ENCODE results near the gene MRPL41.

Gene MRPL41

GRCh38 chr9:137538058-137538457, 13.6 kb upstream of the MRPL41 start:
- H3K4me2 ChIP-seq (ENCODE audit: insufficient read depth, low read length) = no peak overlapping the region

GRCh38 chr9:137540536-137540935, 11.1 kb upstream of the MRPL41 start:
- Histone ChIP-seq H3K9me3 (ENCODE audit: insufficient read depth, low read length, severe bottlenecking) (no peaks in the 10 kb centered on the region), H3K9ac (ENCODE audit: low read depth, low read length) (no peak overlapping the region), H4K20me1 (ENCODE audit: insufficient read depth, low read length) (no peaks in the 10 kb centered on the region; the same call in 1 of the 2 replicates), H2AFZ (ENCODE audit: low read depth, low read length) (no peak overlapping the region), H3K4me2 (ENCODE audit: insufficient read depth, low read length) (no peak overlapping the region), H3K27me3 (ENCODE audit: insufficient read depth, low read length, poor library complexity) (no peaks in the 10 kb centered on the region), H3K4me3 (ENCODE audit: low read depth in 1 of 2, low read length in 2 of 2) (no peak overlapping the region), H3K36me3 (ENCODE audit: insufficient read depth, low read length) (no peaks in the 10 kb centered on the region), H3K4me1 (ENCODE audit: insufficient read depth, low read length) (peaks cover 12% of the 10 kb centered on the region), H3K79me2 (ENCODE audit: insufficient read depth, low read length) (no peaks in the 10 kb centered on the region), H3K27ac (ENCODE audit: low read length) (no peak overlapping the region)
- ATAC-seq (ENCODE audit: insufficient read depth, low read depth) (no peak), DNase-seq (no peak)
- TF ChIP-seq EZH2 (IDR thresholded peaks at IDR 0.05; ENCODE audit: borderline replicate concordance, low read depth, low read length, severe bottlenecking) (no peak), CTCF (IDR thresholded peaks at IDR 0.05; ENCODE audit: borderline replicate concordance, extremely low read depth, low read length, poor library complexity, severe bottlenecking) (no peak)

More at GRCh38 chr9:137538058-137538457, 13.6 kb upstream of the MRPL41 start:
- H3K36me3 ChIP-seq (ENCODE audit: insufficient read depth, low read length) = no peaks in the 10 kb centered on the region
- no peaks in the 10 kb centered on the region for H3K9me3 ChIP-seq (ENCODE audit: insufficient read depth, low read length, severe bottlenecking)
- H4K20me1 ChIP-seq (ENCODE audit: insufficient read depth, low read length) = peaks cover 6% of the 10 kb centered on the region
- no peak overlapping the region for H3K4me3 ChIP-seq (ENCODE audit: low read depth in 1 of 2, low read length in 2 of 2)
- ATAC-seq (ENCODE audit: insufficient read depth, low read depth) = no peak
- TF ChIP-seq EZH2 (IDR thresholded peaks at IDR 0.05; ENCODE audit: borderline replicate concordance, low read depth, low read length, severe bottlenecking) = no peak
- TF ChIP-seq CTCF (IDR thresholded peaks at IDR 0.05; ENCODE audit: borderline replicate concordance, extremely low read depth, low read length, poor library complexity, severe bottlenecking) = no peak
- no peak overlapping the region for H3K9ac ChIP-seq (ENCODE audit: low read depth, low read length)
- H3K27me3 ChIP-seq (ENCODE audit: insufficient read depth, low read length, poor library complexity) = no peaks in the 10 kb centered on the region
- no peak overlapping the region for H2AFZ ChIP-seq (ENCODE audit: low read depth, low read length)
- DNase-seq = no peak
- H3K79me2 ChIP-seq (ENCODE audit: insufficient read depth, low read length) = no peaks in the 10 kb centered on the region
- H3K27ac ChIP-seq (ENCODE audit: low read length) = no peak overlapping the region
- peaks cover 12% of the 10 kb centered on the region for H3K4me1 ChIP-seq (ENCODE audit: insufficient read depth, low read length)

- no peak for DNase-seq
- peaks cover 5% of the 10 kb centered on the region; the same call in 1 of the 2 replicates for H4K20me1 ChIP-seq (ENCODE audit: insufficient read depth, low read length)
- no peak for ATAC-seq (ENCODE audit: insufficient read depth, low read depth)
- no peak for TF ChIP-seq CTCF (IDR thresholded peaks at IDR 0.05; ENCODE audit: borderline replicate concordance, extremely low read depth, low read length, poor library complexity, severe bottlenecking)
- no peak for TF ChIP-seq EZH2 (IDR thresholded peaks at IDR 0.05; ENCODE audit: borderline replicate concordance, low read depth, low read length, severe bottlenecking)
- H3K79me2 ChIP-seq (ENCODE audit: insufficient read depth, low read length) = no peaks in the 10 kb centered on the region
- H3K36me3 ChIP-seq (ENCODE audit: insufficient read depth, low read length) = no peaks in the 10 kb centered on the region
- no peak overlapping the region for H3K4me3 ChIP-seq (ENCODE audit: low read depth in 1 of 2, low read length in 2 of 2)
- no peaks in the 10 kb centered on the region for H3K27me3 ChIP-seq (ENCODE audit: insufficient read depth, low read length, poor library complexity)
- H3K4me2 ChIP-seq (ENCODE audit: insufficient read depth, low read length) = no peak overlapping the region
- no peak overlapping the region for H2AFZ ChIP-seq (ENCODE audit: low read depth, low read length)
- H3K9me3 ChIP-seq (ENCODE audit: insufficient read depth, low read length, severe bottlenecking) = no peaks in the 10 kb centered on the region
- no peak overlapping the region for H3K9ac ChIP-seq (ENCODE audit: low read depth, low read length)
- no peaks in the 10 kb centered on the region for H3K4me1 ChIP-seq (ENCODE audit: insufficient read depth, low read length)
- no peak overlapping the region for H3K27ac ChIP-seq (ENCODE audit: low read length)
Observed at GRCh38 chr9:137542486-137542885, 9.2 kb upstream of the MRPL41 start.
